ENCODE data around the gene RGS7.

RGS7 gene

DNA sequence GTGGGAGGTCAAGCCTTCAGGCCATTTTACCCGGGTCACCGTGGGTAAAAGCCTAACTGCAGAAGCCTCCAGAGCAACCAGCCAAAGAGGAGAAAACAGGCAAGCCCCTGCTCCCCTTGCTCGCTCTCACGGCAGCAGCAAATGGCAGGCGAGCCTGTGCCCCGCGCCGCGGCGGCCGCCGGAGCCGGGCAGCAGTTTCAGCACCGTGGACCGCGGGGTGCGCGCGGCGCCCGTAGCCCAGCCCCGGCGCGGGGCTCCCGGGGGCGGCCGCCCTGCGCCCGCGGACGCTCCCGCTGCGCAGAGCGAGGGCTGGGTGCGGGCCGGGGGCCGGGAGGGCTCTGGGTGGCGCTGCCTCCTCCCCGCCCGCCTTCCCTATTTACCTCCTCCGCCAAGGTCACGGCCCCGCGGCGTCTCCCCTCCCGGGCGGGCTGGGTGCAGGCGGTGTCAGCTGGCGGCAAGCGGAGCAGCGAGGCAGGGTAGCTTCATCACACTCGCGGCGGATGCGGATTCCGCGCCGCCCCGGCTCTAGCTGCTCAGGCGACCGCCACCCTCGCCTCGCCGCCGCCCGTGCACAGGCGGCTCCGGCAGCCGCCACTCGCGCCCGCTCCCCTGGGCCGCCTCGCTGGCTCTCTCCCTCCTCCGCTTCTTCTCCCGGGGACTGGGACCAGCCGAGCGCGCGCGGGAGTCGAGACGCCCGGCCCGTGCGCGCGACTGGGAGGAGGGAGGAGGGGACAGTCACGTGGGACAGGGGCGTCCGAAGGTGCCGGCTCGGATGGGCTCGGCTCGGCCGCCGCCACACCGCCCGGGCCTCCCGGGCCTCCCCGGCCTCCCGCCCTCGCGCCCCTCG, at the start of gene RGS7:
Gene RGS7 (minus strand): TSS at position 687 of the 847 bp plus-strand sequence.
- Histone ChIP-seq H3K27me3 (ENCODE audit: control insufficient read depth in 1 of 2, insufficient read depth in 2 of 2, low read length in 2 of 2) (peaks cover 20 to 23% of the 10 kb centered on the region in 2 donors), H3K4me1 (ENCODE audit: control insufficient read depth in 1 of 2, insufficient read depth in 2 of 2, low read length in 2 of 2) (no peaks in the 10 kb centered on the region), H3K27ac (ENCODE audit: low read depth, low read length) (no peak within 1 kb of the TSS), H3K4me3 (ENCODE audit: low read depth in 1 of 2, low read length in 2 of 2) (peak within 1 kb of the TSS; percentile 6 to 66), H3K9ac (ENCODE audit: low read depth in 1 of 2, low read length in 2 of 2) (no peak within 1 kb of the TSS), H3K36me3 (ENCODE audit: control insufficient read depth in 1 of 2, insufficient read depth in 2 of 2, low read length in 2 of 2) (no peaks in the 10 kb centered on the region), H3K9me3 (ENCODE audit: control insufficient read depth in 1 of 2, low read length in 2 of 2) (no peaks in the 10 kb centered on the region)

DNA sequence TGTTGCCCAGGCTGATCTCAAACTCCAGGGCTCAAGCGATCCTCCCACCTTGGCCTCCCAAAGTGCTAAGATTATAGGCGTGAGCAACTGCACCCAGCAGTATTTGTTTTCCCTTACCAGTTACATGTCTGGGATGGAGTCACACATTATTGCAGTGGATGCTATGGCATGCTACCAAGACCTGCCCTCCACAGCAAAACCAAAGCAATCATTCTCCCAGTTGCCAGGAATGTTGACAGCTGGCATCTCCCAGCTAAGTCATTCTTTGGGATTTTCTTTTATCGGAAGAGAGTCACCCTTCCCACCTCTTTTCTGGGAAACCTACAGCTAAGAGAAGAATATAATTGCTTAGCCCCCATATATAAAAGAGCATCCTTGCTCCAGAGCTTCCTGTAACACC, 49.4 kb upstream of the RGS7 start:
- Histone ChIP-seq H3K4me3 (ENCODE audit: low read depth in 1 of 2, low read length in 2 of 2) (no peak overlapping the region), H3K36me3 (ENCODE audit: control insufficient read depth in 1 of 2, insufficient read depth in 2 of 2, low read length in 2 of 2) (no peaks in the 10 kb centered on the region), H3K27ac (ENCODE audit: low read depth, low read length) (no peak overlapping the region), H3K4me1 (ENCODE audit: control insufficient read depth in 1 of 2, insufficient read depth in 2 of 2, low read length in 2 of 2) (no peaks in the 10 kb centered on the region), H3K9ac (ENCODE audit: low read depth in 1 of 2, low read length in 2 of 2) (no peak overlapping the region), H3K9me3 (ENCODE audit: control insufficient read depth in 1 of 2, low read length in 2 of 2) (no peaks in the 10 kb centered on the region), H3K27me3 (ENCODE audit: control insufficient read depth in 1 of 2, insufficient read depth in 2 of 2, low read length in 2 of 2) (no peaks in the 10 kb centered on the region)

DNA sequence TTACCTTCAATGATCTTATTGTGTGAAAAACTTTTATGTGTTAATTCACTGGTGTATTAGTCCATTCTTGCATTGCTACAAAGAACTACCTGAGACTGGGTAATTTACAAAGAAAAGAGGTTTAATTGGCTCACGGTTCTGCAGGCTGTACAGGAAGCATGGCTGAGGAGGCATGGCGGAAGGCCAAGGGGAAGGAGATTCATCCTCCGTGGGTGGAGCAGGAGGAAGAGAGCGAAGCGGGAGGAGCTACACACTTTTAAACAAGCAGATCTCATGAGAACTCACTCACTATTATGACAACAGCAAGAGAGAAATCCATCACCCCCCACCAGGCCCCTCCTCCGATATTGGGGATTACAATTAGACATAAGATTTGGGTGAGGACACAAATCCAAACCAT, 44.2 kb upstream of the RGS7 start:
- Histone ChIP-seq H3K27ac (ENCODE audit: low read depth, low read length) (no peak overlapping the region), H3K9ac (ENCODE audit: low read depth in 1 of 2, low read length in 2 of 2) (no peak overlapping the region), H3K9me3 (ENCODE audit: control insufficient read depth in 1 of 2, low read length in 2 of 2) (no peaks in the 10 kb centered on the region), H3K36me3 (ENCODE audit: control insufficient read depth in 1 of 2, insufficient read depth in 2 of 2, low read length in 2 of 2) (no peaks in the 10 kb centered on the region), H3K4me1 (ENCODE audit: control insufficient read depth in 1 of 2, insufficient read depth in 2 of 2, low read length in 2 of 2) (no peaks in the 10 kb centered on the region), H3K4me3 (ENCODE audit: low read depth in 1 of 2, low read length in 2 of 2) (no peak overlapping the region), H3K27me3 (ENCODE audit: control insufficient read depth in 1 of 2, insufficient read depth in 2 of 2, low read length in 2 of 2) (no peaks in the 10 kb centered on the region)

DNA sequence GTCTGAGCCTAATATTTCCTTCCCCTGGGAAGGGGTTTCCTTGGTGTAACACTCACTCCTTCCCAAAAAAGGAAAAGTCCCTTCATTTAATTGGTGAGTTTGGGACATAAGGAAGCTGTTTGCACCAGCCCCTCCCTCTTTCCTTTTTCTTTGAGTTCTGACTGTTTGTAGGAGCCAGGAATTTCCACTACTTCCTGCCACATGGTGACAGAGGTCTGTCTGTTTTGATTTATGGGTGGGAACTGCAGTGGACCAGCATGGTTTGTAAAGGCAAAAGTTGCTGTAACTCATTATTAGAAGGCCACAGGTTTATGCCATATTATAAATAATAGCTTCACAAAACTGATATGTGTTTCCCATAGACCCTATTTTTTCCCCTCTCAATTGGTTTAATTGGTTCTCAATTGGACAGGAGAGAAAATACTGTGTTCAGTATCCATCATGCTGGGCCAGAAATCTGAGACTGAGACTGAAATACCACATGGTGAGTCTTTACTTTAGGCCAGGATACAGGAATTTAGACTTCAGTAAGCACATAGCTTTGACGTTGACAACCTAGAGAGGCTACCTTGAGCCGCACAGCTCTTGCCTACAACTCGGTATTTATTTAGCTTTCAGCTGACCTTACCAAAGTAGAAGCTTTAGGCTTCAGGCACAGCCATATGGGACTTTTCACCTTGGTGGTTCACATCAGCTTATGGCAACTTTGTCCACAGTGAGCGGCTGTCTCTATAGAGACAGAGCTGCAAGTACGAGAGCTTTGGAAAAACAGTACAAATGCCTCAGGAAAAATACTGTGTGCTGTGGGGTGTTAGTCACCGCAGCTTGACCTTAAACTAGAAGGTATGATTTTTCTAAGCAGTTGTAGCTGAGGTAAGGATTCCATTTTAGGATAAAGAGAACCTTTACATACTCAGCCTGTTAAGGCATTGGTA, 40.0 kb upstream of the RGS7 start:
- Histone ChIP-seq H3K27me3 (ENCODE audit: control insufficient read depth in 1 of 2, insufficient read depth in 2 of 2, low read length in 2 of 2) (no peaks in the 10 kb centered on the region), H3K4me1 (ENCODE audit: control insufficient read depth in 1 of 2, insufficient read depth in 2 of 2, low read length in 2 of 2) (no peaks in the 10 kb centered on the region), H3K27ac (ENCODE audit: low read depth, low read length) (no peak overlapping the region), H3K4me3 (ENCODE audit: low read depth in 1 of 2, low read length in 2 of 2) (no peak overlapping the region), H3K36me3 (ENCODE audit: control insufficient read depth in 1 of 2, insufficient read depth in 2 of 2, low read length in 2 of 2) (no peaks in the 10 kb centered on the region), H3K9ac (ENCODE audit: low read depth in 1 of 2, low read length in 2 of 2) (no peak overlapping the region), H3K9me3 (ENCODE audit: control insufficient read depth in 1 of 2, low read length in 2 of 2) (no peaks in the 10 kb centered on the region)

DNA sequence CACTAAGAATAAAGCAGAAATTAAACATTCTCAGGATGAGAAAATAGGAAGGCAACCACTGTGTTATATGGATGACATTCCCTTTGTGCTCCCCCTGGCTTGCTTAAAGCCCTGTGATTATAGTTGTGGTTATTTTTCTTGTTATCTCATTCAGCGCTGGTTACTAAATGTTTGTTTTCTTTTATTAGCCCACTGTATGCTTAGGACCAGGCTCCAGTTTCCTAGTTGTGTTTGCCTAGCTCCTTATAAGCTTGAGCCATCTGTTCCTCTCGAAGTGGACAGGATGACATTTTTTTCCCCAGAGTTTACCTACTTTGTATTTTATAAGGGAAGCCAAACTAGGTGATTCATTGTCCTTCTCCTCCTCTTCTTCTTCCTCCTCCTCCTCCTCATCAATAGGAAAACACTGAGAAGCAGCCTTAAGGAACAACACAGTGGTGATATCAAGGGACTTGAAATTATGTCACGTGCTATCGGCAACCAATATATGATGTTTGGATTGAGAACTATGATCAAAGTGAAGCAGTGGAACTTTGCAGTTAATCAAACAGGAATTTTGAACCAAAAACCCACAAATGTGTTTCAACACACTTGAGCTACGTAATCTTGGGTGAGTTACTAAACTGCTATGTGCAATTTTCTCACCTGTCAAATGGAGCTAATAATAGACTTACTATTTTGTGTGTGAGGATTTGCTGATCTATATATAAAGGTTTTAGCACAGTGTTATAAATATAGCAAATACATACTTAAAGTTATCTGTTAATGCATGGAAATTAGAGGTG, 35.1 kb upstream of the RGS7 start:
- H3K4me3 ChIP-seq (ENCODE audit: low read depth in 1 of 2, low read length in 2 of 2): no peak overlapping the region
- no peaks in the 10 kb centered on the region for H3K27me3 ChIP-seq (ENCODE audit: control insufficient read depth in 1 of 2, insufficient read depth in 2 of 2, low read length in 2 of 2)
- H3K9me3 ChIP-seq (ENCODE audit: control insufficient read depth in 1 of 2, low read length in 2 of 2): no peaks in the 10 kb centered on the region
- no peaks in the 10 kb centered on the region for H3K4me1 ChIP-seq (ENCODE audit: control insufficient read depth in 1 of 2, insufficient read depth in 2 of 2, low read length in 2 of 2)
- H3K27ac ChIP-seq (ENCODE audit: low read depth, low read length): no peak overlapping the region
- no peak overlapping the region for H3K9ac ChIP-seq (ENCODE audit: low read depth in 1 of 2, low read length in 2 of 2)
- no peaks in the 10 kb centered on the region for H3K36me3 ChIP-seq (ENCODE audit: control insufficient read depth in 1 of 2, insufficient read depth in 2 of 2, low read length in 2 of 2)

DNA sequence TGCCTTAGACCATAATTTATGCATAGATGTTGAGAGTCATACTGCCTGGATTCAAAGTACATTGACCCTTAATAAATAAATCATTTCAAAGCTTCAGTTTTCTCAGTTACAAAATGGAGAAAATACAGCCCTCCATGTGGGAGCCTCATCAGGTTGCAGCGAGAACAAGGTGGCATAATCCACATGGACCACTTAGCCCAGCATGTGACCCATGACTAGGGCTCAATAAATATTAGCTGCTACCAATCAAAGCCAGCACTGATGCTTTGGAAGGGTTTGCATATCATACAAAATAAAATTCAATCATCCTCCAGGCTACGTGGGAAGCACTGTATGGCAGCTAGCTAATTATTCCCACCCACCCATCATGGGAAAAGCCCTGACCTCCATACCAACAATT, 33.5 kb upstream of the RGS7 start:
- H3K9me3 ChIP-seq (ENCODE audit: control insufficient read depth in 1 of 2, low read length in 2 of 2): no peaks in the 10 kb centered on the region
- no peak overlapping the region for H3K27ac ChIP-seq (ENCODE audit: low read depth, low read length)
- H3K4me3 ChIP-seq (ENCODE audit: low read depth in 1 of 2, low read length in 2 of 2): no peak overlapping the region
- H3K36me3 ChIP-seq (ENCODE audit: control insufficient read depth in 1 of 2, insufficient read depth in 2 of 2, low read length in 2 of 2): no peaks in the 10 kb centered on the region
- no peak overlapping the region for H3K9ac ChIP-seq (ENCODE audit: low read depth in 1 of 2, low read length in 2 of 2)
- H3K4me1 ChIP-seq (ENCODE audit: control insufficient read depth in 1 of 2, insufficient read depth in 2 of 2, low read length in 2 of 2): no peaks in the 10 kb centered on the region
- H3K27me3 ChIP-seq (ENCODE audit: control insufficient read depth in 1 of 2, insufficient read depth in 2 of 2, low read length in 2 of 2): no peaks in the 10 kb centered on the region

DNA sequence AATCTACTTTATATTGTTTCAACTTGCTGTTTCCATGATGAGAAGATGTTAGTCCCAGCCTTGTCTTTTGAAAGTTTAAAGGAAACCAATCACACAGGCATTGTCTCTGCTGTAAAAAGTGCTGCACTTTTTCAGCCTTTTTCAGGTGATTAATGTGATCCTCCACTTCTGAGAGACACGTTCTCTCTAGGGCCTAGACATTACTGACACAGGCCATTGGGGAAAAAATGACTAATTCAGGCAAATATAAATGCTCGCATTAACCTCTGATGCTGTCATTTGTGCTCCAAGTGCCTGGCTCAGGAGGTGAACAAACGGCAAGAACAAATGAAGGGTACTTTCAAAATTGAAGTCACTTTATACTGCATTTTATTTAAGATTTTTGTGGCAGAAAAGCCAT, 32.4 kb upstream of the RGS7 start:
- Histone ChIP-seq H3K36me3 (ENCODE audit: control insufficient read depth in 1 of 2, insufficient read depth in 2 of 2, low read length in 2 of 2) (no peaks in the 10 kb centered on the region), H3K9ac (ENCODE audit: low read depth in 1 of 2, low read length in 2 of 2) (no peak overlapping the region), H3K4me1 (ENCODE audit: control insufficient read depth in 1 of 2, insufficient read depth in 2 of 2, low read length in 2 of 2) (no peaks in the 10 kb centered on the region), H3K9me3 (ENCODE audit: control insufficient read depth in 1 of 2, low read length in 2 of 2) (no peaks in the 10 kb centered on the region), H3K27ac (ENCODE audit: low read depth, low read length) (no peak overlapping the region), H3K4me3 (ENCODE audit: low read depth in 1 of 2, low read length in 2 of 2) (no peak overlapping the region), H3K27me3 (ENCODE audit: control insufficient read depth in 1 of 2, insufficient read depth in 2 of 2, low read length in 2 of 2) (no peaks in the 10 kb centered on the region)

DNA sequence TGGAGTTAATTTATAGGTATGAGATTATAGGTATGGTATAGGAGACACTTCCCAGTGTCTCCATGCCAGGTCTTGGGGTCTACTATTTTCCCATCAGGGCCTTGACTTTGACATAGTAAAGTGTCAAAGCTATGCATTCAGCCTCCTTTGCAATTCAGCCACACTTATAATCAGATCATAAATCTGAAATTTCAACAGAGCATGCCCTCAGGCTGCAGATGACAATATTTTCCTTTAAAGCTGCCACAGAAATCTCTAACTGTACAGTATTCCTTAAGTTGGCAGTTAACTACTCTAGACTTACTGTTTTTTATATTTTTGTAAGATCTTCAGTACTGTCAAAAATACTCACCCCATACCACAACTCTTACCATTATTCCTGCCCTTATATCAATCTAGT, 30.2 kb upstream of the RGS7 start:
- Histone ChIP-seq H3K9me3 (ENCODE audit: control insufficient read depth in 1 of 2, low read length in 2 of 2) (no peaks in the 10 kb centered on the region), H3K4me3 (ENCODE audit: low read depth in 1 of 2, low read length in 2 of 2) (no peak overlapping the region), H3K27me3 (ENCODE audit: control insufficient read depth in 1 of 2, insufficient read depth in 2 of 2, low read length in 2 of 2) (no peaks in the 10 kb centered on the region), H3K27ac (ENCODE audit: low read depth, low read length) (no peak overlapping the region), H3K9ac (ENCODE audit: low read depth in 1 of 2, low read length in 2 of 2) (no peak overlapping the region), H3K36me3 (ENCODE audit: control insufficient read depth in 1 of 2, insufficient read depth in 2 of 2, low read length in 2 of 2) (no peaks in the 10 kb centered on the region), H3K4me1 (ENCODE audit: control insufficient read depth in 1 of 2, insufficient read depth in 2 of 2, low read length in 2 of 2) (no peaks in the 10 kb centered on the region)

DNA sequence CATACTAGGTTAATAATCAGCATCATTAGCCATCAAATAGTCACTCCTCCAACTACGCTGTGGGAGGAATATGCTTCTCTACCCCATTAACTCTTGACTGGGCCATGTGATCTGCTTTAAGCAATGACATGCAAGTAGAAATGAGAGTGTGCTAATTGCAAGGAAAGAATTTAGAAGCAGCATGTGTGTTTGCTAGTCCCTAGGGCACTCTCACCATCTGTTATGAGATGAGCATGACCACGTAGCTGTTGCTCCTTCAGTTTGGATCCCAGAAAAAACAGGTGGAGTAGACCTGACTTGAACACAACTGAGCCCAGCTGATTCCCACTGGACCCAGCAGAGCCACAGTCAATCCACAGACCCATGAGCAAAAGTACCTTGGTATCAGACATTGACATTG, 19.7 kb upstream of the RGS7 start:
- no peaks in the 10 kb centered on the region for H3K9me3 ChIP-seq (ENCODE audit: control insufficient read depth in 1 of 2, low read length in 2 of 2)
- H3K36me3 ChIP-seq (ENCODE audit: control insufficient read depth in 1 of 2, insufficient read depth in 2 of 2, low read length in 2 of 2): no peaks in the 10 kb centered on the region
- no peak overlapping the region for H3K27ac ChIP-seq (ENCODE audit: low read depth, low read length)
- no peak overlapping the region for H3K4me3 ChIP-seq (ENCODE audit: low read depth in 1 of 2, low read length in 2 of 2)
- H3K4me1 ChIP-seq (ENCODE audit: control insufficient read depth in 1 of 2, insufficient read depth in 2 of 2, low read length in 2 of 2): no peaks in the 10 kb centered on the region
- H3K9ac ChIP-seq (ENCODE audit: low read depth in 1 of 2, low read length in 2 of 2): no peak overlapping the region
- H3K27me3 ChIP-seq (ENCODE audit: control insufficient read depth in 1 of 2, insufficient read depth in 2 of 2, low read length in 2 of 2): no peaks in the 10 kb centered on the region

Measured in duodenal mucosa (tissue), 2 donors.